Jurkat, Clone E6-1 (cell line): ENCODE results near the gene GPRIN2.

Experiments
- DNase-seq: peaks from one replicate; pipeline ENCODE4 v3.0.0-alpha.2; 2011; ENCODE audit warnings: low read depth, low spot score
- H3K4me3 ChIP-seq: 2 replicates; pipeline ENCODE4 v1.5.1; 2011; ENCODE audit warnings: mild to moderate bottlenecking, low read length, control low read depth, moderate library complexity

Gene GPRIN2

GRCh38 chr10:46550795-46551700 is 5.4 kb downstream of the GPRIN2 start:
- no peak for DNase-seq

GRCh38 chr10:46550076-46550790 is 6.2 kb downstream of the GPRIN2 start:
- DNase-seq: no peak
- H3K4me3 ChIP-seq: no peak overlapping the region

More at GRCh38 chr10:46550795-46551700, 5.4 kb downstream of the GPRIN2 start:
- no peak overlapping the region for H3K4me3 ChIP-seq

- no peak for DNase-seq
- H3K4me3 ChIP-seq: no peak overlapping the region
These were observed 7.0 kb downstream of the GPRIN2 start for GRCh38 chr10:46549171-46550075.

- no peak overlapping the region for H3K4me3 ChIP-seq
These were observed 7.9 kb downstream of the GPRIN2 start for GRCh38 chr10:46548498-46549090.

GRCh38 chr10:46547541-46548497 is 8.6 kb downstream of the GPRIN2 start:
- no peak for DNase-seq
- H3K4me3 ChIP-seq: no peak overlapping the region

More at GRCh38 chr10:46548498-46549090, 7.9 kb downstream of the GPRIN2 start:
- DNase-seq: no peak

- no peak for DNase-seq
- H3K4me3 ChIP-seq: no peak overlapping the region
These were observed 9.6 kb downstream of the GPRIN2 start for GRCh38 chr10:46546591-46547540.

- H3K4me3 ChIP-seq: no peak overlapping the region
- no peak for DNase-seq
These were observed 10.4 kb downstream of the GPRIN2 start for GRCh38 chr10:46545861-46546590.

GRCh38 chr10:46544989-46545791 is 11.3 kb downstream of the GPRIN2 start:
- no peak overlapping the region for H3K4me3 ChIP-seq
- DNase-seq: peak; percentile 32

- DNase-seq: no peak
- no peak overlapping the region for H3K4me3 ChIP-seq
These were observed 12.7 kb downstream of the GPRIN2 start for GRCh38 chr10:46543466-46544377.

GRCh38 chr10:46542567-46543465 is 13.6 kb downstream of the GPRIN2 start:
- no peak for DNase-seq
- H3K4me3 ChIP-seq: no peak overlapping the region

GRCh38 chr10:46541735-46542566 is 14.5 kb downstream of the GPRIN2 start:
- H3K4me3 ChIP-seq: no peak overlapping the region
- DNase-seq: no peak

GRCh38 chr10:46541017-46541661 is 15.3 kb downstream of the GPRIN2 start:
- no peak overlapping the region for H3K4me3 ChIP-seq
- DNase-seq: no peak
